Upper lobe of left lung (tissue), 4 donors: ENCODE data around the gene MEPCE.

ENCODE experiments used
- EP300 ChIP-seq, 4 donors: sonication (generic); formaldehyde crosslinking; IDR thresholded peaks; one replicate each; pipeline ENCODE4 v1.5.1; 2017; ENCODE audit warnings: antibody characterized with exemption in 4 of 4, control low read depth in 2 of 4
- POLR2AphosphoS5 ChIP-seq, 2 donors: sonication (generic); formaldehyde crosslinking; IDR thresholded peaks; one replicate each; pipeline ENCODE4 v1.5.1; 2017; ENCODE audit warnings: antibody characterized with exemption in 2 of 2
- TF ChIP-seq, protein P1 (sequence below), 6 experiments: fragments of 450-650 bp in 4 of 6; fragments of 200-600 bp in 2 of 6; sonication (generic) in 2 of 6; IDR thresholded peaks; one replicate each; pipeline ENCODE4 v1.5.1; 2016 to 2019; ENCODE audit warnings: antibody characterized with exemption in 6 of 6

- TF ChIP-seq, protein P1, sequence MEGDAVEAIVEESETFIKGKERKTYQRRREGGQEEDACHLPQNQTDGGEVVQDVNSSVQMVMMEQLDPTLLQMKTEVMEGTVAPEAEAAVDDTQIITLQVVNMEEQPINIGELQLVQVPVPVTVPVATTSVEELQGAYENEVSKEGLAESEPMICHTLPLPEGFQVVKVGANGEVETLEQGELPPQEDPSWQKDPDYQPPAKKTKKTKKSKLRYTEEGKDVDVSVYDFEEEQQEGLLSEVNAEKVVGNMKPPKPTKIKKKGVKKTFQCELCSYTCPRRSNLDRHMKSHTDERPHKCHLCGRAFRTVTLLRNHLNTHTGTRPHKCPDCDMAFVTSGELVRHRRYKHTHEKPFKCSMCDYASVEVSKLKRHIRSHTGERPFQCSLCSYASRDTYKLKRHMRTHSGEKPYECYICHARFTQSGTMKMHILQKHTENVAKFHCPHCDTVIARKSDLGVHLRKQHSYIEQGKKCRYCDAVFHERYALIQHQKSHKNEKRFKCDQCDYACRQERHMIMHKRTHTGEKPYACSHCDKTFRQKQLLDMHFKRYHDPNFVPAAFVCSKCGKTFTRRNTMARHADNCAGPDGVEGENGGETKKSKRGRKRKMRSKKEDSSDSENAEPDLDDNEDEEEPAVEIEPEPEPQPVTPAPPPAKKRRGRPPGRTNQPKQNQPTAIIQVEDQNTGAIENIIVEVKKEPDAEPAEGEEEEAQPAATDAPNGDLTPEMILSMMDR (IDR thresholded peaks at IDR 0.05), result peak; percentile 18 to 86 (median 71)
- TF ChIP-seq POLR2AphosphoS5 (IDR thresholded peaks at IDR 0.05) (peak; percentile 80 to 86), EP300 (IDR thresholded peaks at IDR 0.05) (peak in 1 of 4 donors; percentile 72)
Observed at GRCh38 chr7:100428967-100429636, 529 bp upstream of the MEPCE start.
